Measurements from ENCODE around the gene TTL. TPM values are rescaled to one million over a fixed set of nuclear protein-coding genes. Genes with fewer than 3 reads are reported as not detected.
A peak's percentile ranks its signal among the peaks of the same experiment; 100 is the strongest.

The TTL gene
- total and polyA plus RNA-seq, 2 of the 13 experiments (the other 11 are each of a cell fraction or from before 2014, with no cell fraction given), result 19.0 to 59.8 TPM

DNA sequence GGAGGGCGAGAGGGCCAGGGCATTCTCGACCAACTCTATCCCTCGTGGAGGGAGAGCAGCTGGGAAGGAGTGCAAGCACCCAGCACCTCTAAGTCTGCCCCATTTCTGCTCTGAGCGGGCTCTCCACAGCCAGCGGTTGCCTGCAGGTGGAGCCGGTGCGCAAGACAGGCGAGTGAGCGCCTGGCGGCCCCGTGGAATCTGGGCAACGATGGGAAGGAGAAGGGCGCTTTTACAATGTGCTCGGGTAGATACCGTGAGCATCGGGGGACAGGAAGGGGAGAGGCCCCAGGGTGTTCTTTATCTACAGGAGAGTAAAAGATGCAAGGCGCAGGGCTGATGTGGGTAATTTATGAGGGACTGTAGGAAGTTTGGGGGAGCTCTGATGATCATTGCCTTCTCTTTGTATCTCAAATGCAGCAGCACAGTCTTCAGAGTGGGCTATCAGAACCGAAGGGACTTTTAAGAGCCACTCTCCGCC lies 867 bp upstream of the TTL start (continued):
- no peak for TF ChIP-seq ZNF577 (CRISPR knock-in tag; IDR thresholded peaks at IDR 0.05; ENCODE audit: borderline replicate concordance, low read depth)
- TF ChIP-seq TOPORS (CRISPR knock-in tag; IDR thresholded peaks at IDR 0.05), result 0 out of 2 replicates have a peak, but pooled peaks have one; percentile 31
- no peak for TF ChIP-seq CBX1 (IDR thresholded peaks at IDR 0.05; ENCODE audit: low read depth)
- TF ChIP-seq MYNN (CRISPR knock-in tag; IDR thresholded peaks at IDR 0.05; ENCODE audit: low read depth), result no peak
- TF ChIP-seq, protein P1, sequence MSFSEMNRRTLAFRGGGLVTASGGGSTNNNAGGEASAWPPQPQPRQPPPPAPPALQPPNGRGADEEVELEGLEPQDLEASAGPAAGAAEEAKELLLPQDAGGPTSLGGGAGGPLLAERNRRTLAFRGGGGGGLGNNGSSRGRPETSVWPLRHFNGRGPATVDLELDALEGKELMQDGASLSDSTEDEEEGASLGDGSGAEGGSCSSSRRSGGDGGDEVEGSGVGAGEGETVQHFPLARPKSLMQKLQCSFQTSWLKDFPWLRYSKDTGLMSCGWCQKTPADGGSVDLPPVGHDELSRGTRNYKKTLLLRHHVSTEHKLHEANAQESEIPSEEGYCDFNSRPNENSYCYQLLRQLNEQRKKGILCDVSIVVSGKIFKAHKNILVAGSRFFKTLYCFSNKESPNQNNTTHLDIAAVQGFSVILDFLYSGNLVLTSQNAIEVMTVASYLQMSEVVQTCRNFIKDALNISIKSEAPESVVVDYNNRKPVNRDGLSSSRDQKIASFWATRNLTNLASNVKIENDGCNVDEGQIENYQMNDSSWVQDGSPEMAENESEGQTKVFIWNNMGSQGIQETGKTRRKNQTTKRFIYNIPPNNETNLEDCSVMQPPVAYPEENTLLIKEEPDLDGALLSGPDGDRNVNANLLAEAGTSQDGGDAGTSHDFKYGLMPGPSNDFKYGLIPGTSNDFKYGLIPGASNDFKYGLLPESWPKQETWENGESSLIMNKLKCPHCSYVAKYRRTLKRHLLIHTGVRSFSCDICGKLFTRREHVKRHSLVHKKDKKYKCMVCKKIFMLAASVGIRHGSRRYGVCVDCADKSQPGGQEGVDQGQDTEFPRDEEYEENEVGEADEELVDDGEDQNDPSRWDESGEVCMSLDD (CRISPR knock-in tag; IDR thresholded peaks at IDR 0.05; ENCODE audit: borderline replicate concordance), result no peak
- no peak for TF ChIP-seq SMAD9 (CRISPR knock-in tag; IDR thresholded peaks at IDR 0.05)
- TF ChIP-seq, protein P2, sequence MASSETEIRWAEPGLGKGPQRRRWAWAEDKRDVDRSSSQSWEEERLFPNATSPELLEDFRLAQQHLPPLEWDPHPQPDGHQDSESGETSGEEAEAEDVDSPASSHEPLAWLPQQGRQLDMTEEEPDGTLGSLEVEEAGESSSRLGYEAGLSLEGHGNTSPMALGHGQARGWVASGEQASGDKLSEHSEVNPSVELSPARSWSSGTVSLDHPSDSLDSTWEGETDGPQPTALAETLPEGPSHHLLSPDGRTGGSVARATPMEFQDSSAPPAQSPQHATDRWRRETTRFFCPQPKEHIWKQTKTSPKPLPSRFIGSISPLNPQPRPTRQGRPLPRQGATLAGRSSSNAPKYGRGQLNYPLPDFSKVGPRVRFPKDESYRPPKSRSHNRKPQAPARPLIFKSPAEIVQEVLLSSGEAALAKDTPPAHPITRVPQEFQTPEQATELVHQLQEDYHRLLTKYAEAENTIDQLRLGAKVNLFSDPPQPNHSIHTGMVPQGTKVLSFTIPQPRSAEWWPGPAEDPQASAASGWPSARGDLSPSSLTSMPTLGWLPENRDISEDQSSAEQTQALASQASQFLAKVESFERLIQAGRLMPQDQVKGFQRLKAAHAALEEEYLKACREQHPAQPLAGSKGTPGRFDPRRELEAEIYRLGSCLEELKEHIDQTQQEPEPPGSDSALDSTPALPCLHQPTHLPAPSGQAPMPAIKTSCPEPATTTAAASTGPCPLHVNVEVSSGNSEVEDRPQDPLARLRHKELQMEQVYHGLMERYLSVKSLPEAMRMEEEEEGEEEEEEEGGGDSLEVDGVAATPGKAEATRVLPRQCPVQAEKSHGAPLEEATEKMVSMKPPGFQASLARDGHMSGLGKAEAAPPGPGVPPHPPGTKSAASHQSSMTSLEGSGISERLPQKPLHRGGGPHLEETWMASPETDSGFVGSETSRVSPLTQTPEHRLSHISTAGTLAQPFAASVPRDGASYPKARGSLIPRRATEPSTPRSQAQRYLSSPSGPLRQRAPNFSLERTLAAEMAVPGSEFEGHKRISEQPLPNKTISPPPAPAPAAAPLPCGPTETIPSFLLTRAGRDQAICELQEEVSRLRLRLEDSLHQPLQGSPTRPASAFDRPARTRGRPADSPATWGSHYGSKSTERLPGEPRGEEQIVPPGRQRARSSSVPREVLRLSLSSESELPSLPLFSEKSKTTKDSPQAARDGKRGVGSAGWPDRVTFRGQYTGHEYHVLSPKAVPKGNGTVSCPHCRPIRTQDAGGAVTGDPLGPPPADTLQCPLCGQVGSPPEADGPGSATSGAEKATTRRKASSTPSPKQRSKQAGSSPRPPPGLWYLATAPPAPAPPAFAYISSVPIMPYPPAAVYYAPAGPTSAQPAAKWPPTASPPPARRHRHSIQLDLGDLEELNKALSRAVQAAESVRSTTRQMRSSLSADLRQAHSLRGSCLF (CRISPR knock-in tag; IDR thresholded peaks at IDR 0.05; ENCODE audit: borderline replicate concordance), result no peak
- TF ChIP-seq, protein P3, sequence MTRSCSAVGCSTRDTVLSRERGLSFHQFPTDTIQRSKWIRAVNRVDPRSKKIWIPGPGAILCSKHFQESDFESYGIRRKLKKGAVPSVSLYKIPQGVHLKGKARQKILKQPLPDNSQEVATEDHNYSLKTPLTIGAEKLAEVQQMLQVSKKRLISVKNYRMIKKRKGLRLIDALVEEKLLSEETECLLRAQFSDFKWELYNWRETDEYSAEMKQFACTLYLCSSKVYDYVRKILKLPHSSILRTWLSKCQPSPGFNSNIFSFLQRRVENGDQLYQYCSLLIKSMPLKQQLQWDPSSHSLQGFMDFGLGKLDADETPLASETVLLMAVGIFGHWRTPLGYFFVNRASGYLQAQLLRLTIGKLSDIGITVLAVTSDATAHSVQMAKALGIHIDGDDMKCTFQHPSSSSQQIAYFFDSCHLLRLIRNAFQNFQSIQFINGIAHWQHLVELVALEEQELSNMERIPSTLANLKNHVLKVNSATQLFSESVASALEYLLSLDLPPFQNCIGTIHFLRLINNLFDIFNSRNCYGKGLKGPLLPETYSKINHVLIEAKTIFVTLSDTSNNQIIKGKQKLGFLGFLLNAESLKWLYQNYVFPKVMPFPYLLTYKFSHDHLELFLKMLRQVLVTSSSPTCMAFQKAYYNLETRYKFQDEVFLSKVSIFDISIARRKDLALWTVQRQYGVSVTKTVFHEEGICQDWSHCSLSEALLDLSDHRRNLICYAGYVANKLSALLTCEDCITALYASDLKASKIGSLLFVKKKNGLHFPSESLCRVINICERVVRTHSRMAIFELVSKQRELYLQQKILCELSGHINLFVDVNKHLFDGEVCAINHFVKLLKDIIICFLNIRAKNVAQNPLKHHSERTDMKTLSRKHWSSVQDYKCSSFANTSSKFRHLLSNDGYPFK (CRISPR knock-in tag; IDR thresholded peaks at IDR 0.05; ENCODE audit: borderline replicate concordance), result peak; percentile 25; the same call in 1 of the 2 replicates
- peak; percentile 25; the same call in 1 of the 2 replicates for TF ChIP-seq KDM5B (CRISPR knock-in tag; IDR thresholded peaks at IDR 0.05; ENCODE audit: borderline replicate concordance)
- TF ChIP-seq, protein P4, sequence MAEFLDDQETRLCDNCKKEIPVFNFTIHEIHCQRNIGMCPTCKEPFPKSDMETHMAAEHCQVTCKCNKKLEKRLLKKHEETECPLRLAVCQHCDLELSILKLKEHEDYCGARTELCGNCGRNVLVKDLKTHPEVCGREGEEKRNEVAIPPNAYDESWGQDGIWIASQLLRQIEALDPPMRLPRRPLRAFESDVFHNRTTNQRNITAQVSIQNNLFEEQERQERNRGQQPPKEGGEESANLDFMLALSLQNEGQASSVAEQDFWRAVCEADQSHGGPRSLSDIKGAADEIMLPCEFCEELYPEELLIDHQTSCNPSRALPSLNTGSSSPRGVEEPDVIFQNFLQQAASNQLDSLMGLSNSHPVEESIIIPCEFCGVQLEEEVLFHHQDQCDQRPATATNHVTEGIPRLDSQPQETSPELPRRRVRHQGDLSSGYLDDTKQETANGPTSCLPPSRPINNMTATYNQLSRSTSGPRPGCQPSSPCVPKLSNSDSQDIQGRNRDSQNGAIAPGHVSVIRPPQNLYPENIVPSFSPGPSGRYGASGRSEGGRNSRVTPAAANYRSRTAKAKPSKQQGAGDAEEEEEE (CRISPR knock-in tag; IDR thresholded peaks at IDR 0.05; ENCODE audit: borderline replicate concordance), result no peak
- no peak for TF ChIP-seq DPF2 (CRISPR knock-in tag; IDR thresholded peaks at IDR 0.05; ENCODE audit: borderline replicate concordance, low read depth)
- TF ChIP-seq ZNF3 (CRISPR knock-in tag; IDR thresholded peaks at IDR 0.05), result no peak
- TF ChIP-seq, protein P5, sequence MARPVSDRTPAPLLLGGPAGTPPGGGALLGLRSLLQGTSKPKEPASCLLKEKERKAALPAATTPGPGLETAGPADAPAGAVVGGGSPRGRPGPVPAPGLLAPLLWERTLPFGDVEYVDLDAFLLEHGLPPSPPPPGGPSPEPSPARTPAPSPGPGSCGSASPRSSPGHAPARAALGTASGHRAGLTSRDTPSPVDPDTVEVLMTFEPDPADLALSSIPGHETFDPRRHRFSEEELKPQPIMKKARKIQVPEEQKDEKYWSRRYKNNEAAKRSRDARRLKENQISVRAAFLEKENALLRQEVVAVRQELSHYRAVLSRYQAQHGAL (CRISPR knock-in tag; IDR thresholded peaks at IDR 0.05; ENCODE audit: not compliant biosample characterization), result no peak
- TF ChIP-seq DR1 (CRISPR knock-in tag; IDR thresholded peaks at IDR 0.05), result no peak
